HG02884 (cell line): ENCODE results near the gene KANSL1.
"Not testable (repeated sequence)": the region's sequence is repeated elsewhere in the genome, so short reads cannot be mapped to it uniquely, and the experiment has no call there.

Source experiments
- ATAC-seq: cut with Tn5 transposase; IDR thresholded peaks from one replicate; pipeline ENCODE4 v1.9.1; 2021; ENCODE audit warnings: mild to moderate bottlenecking, moderate library complexity; ENCODE audit not compliant: unreplicated experiment

KANSL1 gene

GRCh38 chr17:46120078-46120477, 73.2 kb downstream of the KANSL1 start:
- ATAC-seq: no peak

- no peak for ATAC-seq
These were observed 74.3 kb downstream of the KANSL1 start for GRCh38 chr17:46118964-46119363.

GRCh38 chr17:46117850-46118696, 75.2 kb downstream of the KANSL1 start:
- no peak for ATAC-seq

DNA sequence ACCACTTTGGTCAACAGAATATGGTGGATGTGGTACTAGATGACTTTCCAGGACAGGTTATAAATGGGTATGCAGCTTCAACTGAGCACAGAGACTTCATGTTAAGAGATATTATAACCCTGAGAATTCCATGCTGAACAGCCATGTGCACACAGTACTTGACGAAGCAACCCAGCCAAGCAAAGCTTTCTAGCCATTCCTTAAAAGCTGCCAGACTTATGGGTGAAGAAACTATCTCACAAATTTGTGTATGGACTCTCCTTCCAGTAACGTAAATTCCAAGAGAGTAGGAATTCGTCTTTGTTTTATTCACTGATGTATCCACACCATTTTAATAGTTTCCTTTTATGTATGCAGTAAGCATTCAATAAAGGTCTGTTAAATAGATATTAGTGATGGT, 76.1 kb downstream of the KANSL1 start:
- ATAC-seq: no peak

DNA sequence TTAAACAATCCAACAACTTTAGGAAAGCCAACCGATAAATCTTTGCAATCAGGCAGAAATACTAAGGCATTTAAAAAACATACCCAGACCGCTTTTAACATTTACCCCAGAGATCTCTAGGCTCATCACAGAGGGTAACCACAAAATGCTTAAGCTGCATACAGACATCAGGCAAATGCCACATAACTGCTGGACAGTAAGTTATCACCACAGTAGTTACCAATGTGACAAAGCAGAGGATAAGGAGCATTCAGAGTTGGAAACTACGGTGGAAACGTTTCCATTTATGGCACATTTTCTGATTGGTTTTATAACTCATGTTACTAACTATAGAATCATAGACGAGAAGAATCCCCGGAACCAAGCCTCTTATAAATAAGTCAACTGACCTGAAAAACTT, 77.5 kb downstream of the KANSL1 start:
- ATAC-seq: no peak

- ATAC-seq: not testable (repeated sequence)
These were observed 82.0 kb downstream of the KANSL1 start for GRCh38 chr17:46111236-46111635.

DNA sequence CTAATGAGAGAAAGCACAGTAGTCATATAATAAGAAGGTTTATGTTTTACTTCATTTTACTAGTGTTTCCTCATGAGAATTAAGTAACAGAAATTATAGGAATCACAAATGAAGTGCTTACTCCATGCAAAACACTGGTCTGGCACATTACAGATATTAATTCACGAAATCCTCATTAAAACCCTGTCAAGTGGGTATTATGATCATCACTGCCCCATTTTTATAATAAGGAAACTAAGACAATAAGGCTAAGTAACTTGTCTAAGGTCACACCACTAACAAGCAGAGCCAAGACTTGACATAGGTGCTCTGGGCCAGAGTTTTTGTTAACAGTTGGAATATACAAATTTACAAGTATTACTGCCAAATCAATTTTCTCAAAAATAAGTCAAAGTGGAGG, 83.0 kb downstream of the KANSL1 start:
- no peak for ATAC-seq

DNA sequence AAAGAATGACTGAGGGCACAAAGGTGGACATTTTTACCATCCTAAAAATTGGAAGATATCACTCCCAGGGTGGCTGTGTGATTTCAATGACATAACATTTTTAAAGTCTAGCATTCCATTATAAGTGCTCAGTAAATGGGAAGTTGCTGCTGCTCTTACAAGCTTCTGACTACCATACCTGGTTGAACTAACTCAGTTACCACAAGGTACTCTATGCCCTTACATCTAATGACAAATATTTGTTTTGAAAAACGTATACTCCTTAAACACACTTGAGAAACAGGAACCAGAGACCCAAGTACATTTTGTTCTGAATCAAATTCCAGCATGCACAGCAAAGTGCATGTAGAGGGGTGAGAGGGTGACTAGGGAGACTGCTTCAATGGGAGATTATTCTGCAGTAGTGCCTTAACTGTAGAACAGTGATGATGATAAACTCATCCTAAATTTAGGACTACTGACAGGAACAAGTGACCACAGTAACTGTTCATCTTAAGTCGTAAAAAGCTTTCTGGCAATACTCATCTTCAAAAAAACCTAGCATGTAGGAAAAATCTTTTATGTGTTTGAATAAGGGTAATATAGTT, 83.5 kb downstream of the KANSL1 start:
- no peak for ATAC-seq

GRCh38 chr17:46108550-46109110, 84.6 kb downstream of the KANSL1 start:
- no peak for ATAC-seq

- no peak for ATAC-seq
These were observed 85.1 kb downstream of the KANSL1 start for GRCh38 chr17:46108120-46108519.

- ATAC-seq: no peak
These were observed 86.1 kb downstream of the KANSL1 start for GRCh38 chr17:46106966-46107644.

DNA sequence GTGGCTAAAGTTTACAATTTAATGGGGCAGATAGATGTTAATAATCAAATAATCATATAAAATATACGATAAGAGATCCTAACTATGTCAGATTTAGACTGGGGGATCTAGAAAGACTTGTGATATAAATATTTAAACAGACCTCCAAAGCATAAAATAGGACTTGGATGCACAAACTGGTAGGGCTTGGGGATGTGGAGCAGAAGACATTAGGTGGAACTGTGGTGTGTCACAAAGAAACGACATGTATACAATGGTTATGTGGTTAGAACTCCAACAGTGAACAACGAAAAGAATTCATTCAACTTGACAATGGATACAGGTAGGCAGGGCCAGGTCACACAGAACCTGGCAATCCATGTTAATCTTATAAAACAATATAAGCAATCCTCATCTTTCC, 90.4 kb downstream of the KANSL1 start:
- ATAC-seq: not testable (repeated sequence)

GRCh38 chr17:46101785-46102617, 91.2 kb downstream of the KANSL1 start:
- not testable (repeated sequence) for ATAC-seq

DNA sequence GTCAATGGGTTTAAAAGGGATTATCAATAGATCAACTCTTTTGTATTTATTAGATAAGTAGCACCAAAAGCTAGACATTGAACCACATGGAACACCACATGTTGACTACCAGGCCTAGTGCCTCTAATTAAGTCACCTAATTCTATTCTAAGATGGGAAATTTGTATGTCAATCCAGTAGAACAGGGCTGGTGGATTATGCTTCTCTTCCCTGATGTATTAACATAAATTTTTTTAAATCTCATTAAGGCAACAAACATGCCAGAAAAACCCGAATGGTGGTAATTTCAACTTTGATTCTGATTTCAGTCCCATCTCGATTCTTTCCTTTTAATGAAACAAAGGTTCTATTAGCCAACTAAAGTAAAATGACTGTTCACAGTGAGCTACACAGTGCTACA, 92.6 kb downstream of the KANSL1 start:
- no peak for ATAC-seq

- ATAC-seq: no peak
These were observed 93.4 kb downstream of the KANSL1 start for GRCh38 chr17:46099865-46100264.

DNA sequence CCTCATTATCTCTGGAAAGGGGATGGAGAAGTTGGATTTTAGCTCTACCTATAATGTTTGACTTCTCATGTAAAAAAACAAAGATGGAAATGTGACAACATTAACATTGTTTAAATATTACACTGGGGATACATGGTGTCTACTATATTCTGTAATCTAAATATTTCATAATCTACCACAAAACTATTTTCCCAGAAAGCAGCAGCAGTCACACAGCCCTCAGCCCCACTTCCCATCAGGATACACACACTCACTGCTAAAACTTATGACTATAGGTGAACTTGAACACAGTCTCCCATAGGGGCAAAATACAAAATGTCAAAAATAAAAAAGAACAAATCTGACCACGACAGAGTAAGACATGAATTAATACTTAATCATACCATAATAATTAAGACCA, 95.7 kb downstream of the KANSL1 start:
- no peak for ATAC-seq

DNA sequence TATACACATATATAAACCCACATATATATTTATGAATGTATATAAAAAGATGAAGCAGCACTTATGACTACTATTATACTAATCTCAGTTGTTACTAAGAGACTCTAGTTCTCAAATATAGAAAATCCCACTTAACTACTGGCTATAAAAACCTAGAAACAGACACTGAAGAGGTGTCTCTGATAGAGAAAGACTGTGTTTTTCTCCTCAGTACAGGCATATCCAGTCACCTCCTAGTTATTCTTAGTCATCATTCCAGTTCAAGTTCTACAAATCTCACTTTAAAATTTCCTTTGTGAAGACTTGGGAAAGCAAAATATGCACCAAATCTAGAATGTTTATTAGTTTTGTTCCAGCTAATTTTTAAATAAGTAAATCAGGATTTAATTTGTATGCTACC, 100.2 kb downstream of the KANSL1 start:
- no peak for ATAC-seq

DNA sequence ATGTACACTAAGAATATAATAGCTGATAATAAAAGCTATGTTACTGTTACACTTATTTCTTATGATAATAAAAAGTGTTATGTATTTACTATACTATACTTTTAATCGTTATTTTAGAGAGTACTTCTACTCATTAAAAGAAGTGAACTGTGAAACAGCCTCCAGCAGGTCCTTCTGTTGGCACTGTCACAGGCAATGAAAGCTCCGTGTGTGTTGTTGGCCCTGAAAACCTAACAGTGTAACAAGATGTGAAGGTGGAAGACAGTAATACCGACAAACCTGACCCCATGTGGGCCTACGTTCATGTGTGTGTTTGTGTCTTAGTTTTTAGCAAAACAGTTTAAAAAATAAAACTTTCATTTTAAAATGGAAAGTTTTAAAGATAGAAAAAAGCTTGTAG, 102.4 kb downstream of the KANSL1 start:
- ATAC-seq: no peak

DNA sequence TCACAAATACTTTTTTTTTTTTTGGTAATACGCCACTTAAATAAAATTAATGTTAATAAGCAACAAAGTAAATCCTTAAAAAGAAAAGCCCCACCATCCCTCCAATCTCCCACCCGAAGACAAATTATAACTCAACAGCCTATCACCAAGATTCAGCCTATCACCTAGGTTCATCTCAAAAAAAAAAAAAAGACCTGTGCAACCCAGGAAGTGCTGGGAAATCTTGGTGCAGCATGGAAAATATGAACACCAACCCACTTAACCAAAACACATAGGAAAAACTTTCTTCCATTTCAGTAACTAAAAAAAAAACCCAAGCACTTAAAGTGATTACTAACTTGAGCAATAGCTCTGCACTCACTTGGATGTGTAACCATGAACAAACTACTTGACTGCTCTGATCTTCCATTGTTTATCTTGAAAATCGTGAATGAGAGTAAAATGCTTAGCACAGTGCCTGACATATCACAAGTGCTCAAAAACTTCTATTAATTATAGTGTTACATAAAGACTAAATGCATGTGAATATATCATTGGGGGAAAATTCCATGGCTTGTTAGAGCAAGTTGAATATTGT, 103.8 kb downstream of the KANSL1 start:
- ATAC-seq: no peak

GRCh38 chr17:46088595-46088994, 104.6 kb downstream of the KANSL1 start:
- ATAC-seq: no peak
